Natural killer cell (primary cell): ENCODE measurements around the gene FAP. TPM values are rescaled to one million over a fixed set of nuclear protein-coding genes. Genes with fewer than 3 reads are reported as not detected.

Experiments
- ATAC-seq, 3 donors: fragments of 150-1000 bp in 2 of 3; fragments of 200-7000 bp in 1 of 3; cut with Tn5 transposase; 1 replicate in 1 of 3; 2 replicates in 2 of 3; pipeline ENCODE4 v1.10.0; 2021; ENCODE audit warnings: mild to moderate bottlenecking in 2 of 3, moderate library complexity in 2 of 3
- DNase-seq, 2 donors: peaks; one replicate each; pipeline versions ENCODE4 v3.0.0 to v3.0.0-alpha.2; 2013 to 2021; ENCODE audit warnings: mixed read lengths in 1 of 2
- H3K27ac ChIP-seq: one replicate; pipeline ENCODE4 v1.5.1; 2013; ENCODE audit warnings: mild to moderate bottlenecking, low read length
- H3K27me3 ChIP-seq: one replicate; pipeline ENCODE4 v1.6.1; 2013; ENCODE audit warnings: low read length; ENCODE audit not compliant: control insufficient read depth, insufficient read depth
- H3K36me3 ChIP-seq: one replicate; pipeline ENCODE4 v1.6.1; 2013; ENCODE audit warnings: low read length; ENCODE audit not compliant: control insufficient read depth, insufficient read depth
- H3K4me1 ChIP-seq: one replicate; pipeline ENCODE4 v1.6.1; 2013; ENCODE audit warnings: low read length; ENCODE audit not compliant: control insufficient read depth, insufficient read depth
- H3K4me3 ChIP-seq: one replicate; pipeline ENCODE4 v1.5.1; 2013; ENCODE audit warnings: low read length
- H3K9me3 ChIP-seq: one replicate; pipeline ENCODE4 v1.6.1; 2013; ENCODE audit warnings: low read length; ENCODE audit not compliant: control insufficient read depth, insufficient read depth
- H3K27ac Mint-ChIP-seq, 2 donors: one replicate each; pipeline ENCODE4 v1.8.0; 2022; ENCODE audit warnings: mild to moderate bottlenecking in 2 of 2, mixed read lengths in 2 of 2, moderate library complexity in 1 of 2
- H3K27me3 Mint-ChIP-seq, 2 donors: one replicate each; pipeline ENCODE4 v1.8.0; 2022; ENCODE audit warnings: low read depth in 2 of 2, mixed read lengths in 2 of 2
- H3K36me3 Mint-ChIP-seq: one replicate; pipeline ENCODE4 v1.8.0; 2022; ENCODE audit warnings: mixed read lengths
- H3K4me1 Mint-ChIP-seq, 2 donors: one replicate each; pipeline ENCODE4 v1.8.0; 2022; ENCODE audit warnings: mixed read lengths in 2 of 2
- H3K4me3 Mint-ChIP-seq: one replicate; pipeline ENCODE4 v1.8.0; 2022; ENCODE audit warnings: mild to moderate bottlenecking, moderate library complexity, mixed read lengths
- H3K9me3 Mint-ChIP-seq, 2 donors: one replicate each; pipeline ENCODE4 v1.8.0; 2022; ENCODE audit warnings: mixed read lengths in 2 of 2
- WGBS: methylation state at CpG from one replicate; pipeline ENCODE4 v1.1.7; 2013; ENCODE audit warnings: missing lambda C conversion rate; ENCODE audit not compliant: insufficient coverage; 5-methylcytosine and 5-hydroxymethylcytosine counted together
- intact Hi-C: fragments of 100-400 bp; cut with micrococcal nuclease; formaldehyde crosslinking; loops from one replicate; pipeline ENCODE4 v1.14.2; 2022
- total RNA-seq, 4 donors: library from RNA; stranded (reverse); fragments of 120-200 nt in 1 of 4; gene quantifications; one replicate each; pipeline versions ENCODE4 v1.2.3 to v1.2.4, GENCODE V29; 2013 to 2022
- TF ChIP-seq, protein P1 (sequence below): fragments of 200-600 bp; IDR thresholded peaks from one replicate; pipeline ENCODE4 v1.8.0; 2022; ENCODE audit warnings: antibody characterized with exemption

FAP gene
- total RNA-seq, 3 donors from 2014 or later (not counting 1 experiment from before 2014, with no cell fraction given) = not detected

DNA sequence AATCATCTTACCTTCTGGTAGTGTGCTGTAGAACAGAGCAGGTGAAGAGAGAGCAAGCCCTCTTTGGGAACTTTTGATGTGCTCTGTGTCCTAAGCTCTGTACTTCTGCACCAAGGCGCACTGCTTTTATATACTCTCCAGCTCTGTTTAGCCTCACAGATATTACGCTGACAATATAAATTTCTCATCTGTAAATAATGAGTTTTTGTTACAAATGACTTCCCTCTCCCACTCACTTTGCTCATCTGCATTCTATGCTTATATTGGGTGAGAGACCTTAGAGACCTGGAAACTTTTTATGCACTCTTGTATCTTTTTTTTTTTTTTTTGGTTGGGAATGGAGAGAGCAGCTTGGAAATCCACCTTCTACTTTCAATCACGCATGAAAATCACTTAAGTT is 91.1 kb downstream of the FAP start, which contains the start of gene GCG:
Gene GCG (minus strand): TSS at position 101 of the 400 bp plus-strand sequence. CDS start 3,069 bp downstream, outside the sequence.
- Histone ChIP-seq H3K4me1 (no peaks in the 10 kb centered on the region), H3K36me3 (no peaks in the 10 kb centered on the region), H3K4me3 (no peak within 1 kb of the TSS), H3K27me3 (peaks cover 11% of the 10 kb centered on the region), H3K9me3 (no peaks in the 10 kb centered on the region), H3K27ac (no peak within 1 kb of the TSS)
- H3K9me3 Mint-ChIP-seq = no peaks in the 10 kb centered on the region
- no peak for ATAC-seq
- H3K36me3 Mint-ChIP-seq = no peaks in the 10 kb centered on the region
- peaks cover 6% of the 10 kb centered on the region in 2 donors for H3K4me1 Mint-ChIP-seq
- H3K27me3 Mint-ChIP-seq = peaks cover 19 to 53% of the 10 kb centered on the region in 2 donors
- no peak within 1 kb of the TSS for H3K27ac Mint-ChIP-seq
- 94% methylated on average over 2 of the region's 3 CpGs for WGBS
- TF ChIP-seq, protein P1, sequence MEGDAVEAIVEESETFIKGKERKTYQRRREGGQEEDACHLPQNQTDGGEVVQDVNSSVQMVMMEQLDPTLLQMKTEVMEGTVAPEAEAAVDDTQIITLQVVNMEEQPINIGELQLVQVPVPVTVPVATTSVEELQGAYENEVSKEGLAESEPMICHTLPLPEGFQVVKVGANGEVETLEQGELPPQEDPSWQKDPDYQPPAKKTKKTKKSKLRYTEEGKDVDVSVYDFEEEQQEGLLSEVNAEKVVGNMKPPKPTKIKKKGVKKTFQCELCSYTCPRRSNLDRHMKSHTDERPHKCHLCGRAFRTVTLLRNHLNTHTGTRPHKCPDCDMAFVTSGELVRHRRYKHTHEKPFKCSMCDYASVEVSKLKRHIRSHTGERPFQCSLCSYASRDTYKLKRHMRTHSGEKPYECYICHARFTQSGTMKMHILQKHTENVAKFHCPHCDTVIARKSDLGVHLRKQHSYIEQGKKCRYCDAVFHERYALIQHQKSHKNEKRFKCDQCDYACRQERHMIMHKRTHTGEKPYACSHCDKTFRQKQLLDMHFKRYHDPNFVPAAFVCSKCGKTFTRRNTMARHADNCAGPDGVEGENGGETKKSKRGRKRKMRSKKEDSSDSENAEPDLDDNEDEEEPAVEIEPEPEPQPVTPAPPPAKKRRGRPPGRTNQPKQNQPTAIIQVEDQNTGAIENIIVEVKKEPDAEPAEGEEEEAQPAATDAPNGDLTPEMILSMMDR = no peak
- intact Hi-C loops = no loop called here
- no peak for DNase-seq
- no peak within 1 kb of the TSS for H3K4me3 Mint-ChIP-seq

DNA sequence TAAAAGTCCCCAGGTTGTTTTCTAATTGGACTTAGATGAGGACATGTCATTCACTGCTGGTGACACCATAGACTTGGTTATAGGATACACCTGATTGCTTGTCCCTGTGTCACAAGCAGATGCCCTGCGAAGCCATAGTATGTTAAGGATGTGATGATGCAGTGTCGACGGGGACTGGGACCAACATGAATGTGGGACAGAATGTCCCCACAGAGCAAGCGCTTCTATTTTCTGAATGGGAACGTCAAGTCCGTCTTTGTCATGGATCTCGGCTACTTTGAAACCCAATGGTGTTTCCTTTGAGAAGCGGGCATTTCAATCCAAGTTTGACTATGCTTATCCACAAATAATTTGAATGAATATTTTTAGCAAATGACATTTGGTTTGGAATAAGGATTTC is 93.3 kb downstream of the FAP start:
- DNase-seq (no peak), ATAC-seq (no peak)
- WGBS = 91% methylated on average over 7 of the region's 8 CpGs
- Histone ChIP-seq H3K4me3 (no peak overlapping the region), H3K27me3 (peaks cover 11% of the 10 kb centered on the region), H3K27ac (no peak overlapping the region), H3K36me3 (no peaks in the 10 kb centered on the region), H3K4me1 (no peaks in the 10 kb centered on the region), H3K9me3 (no peaks in the 10 kb centered on the region)
- no peak overlapping the region for H3K4me3 Mint-ChIP-seq
- no peaks in the 10 kb centered on the region for H3K9me3 Mint-ChIP-seq
- H3K27me3 Mint-ChIP-seq = peaks cover 28 to 54% of the 10 kb centered on the region in 2 donors
- TF ChIP-seq, protein P1 = no peak
- intact Hi-C loops = no loop called here
- no peak overlapping the region for H3K27ac Mint-ChIP-seq
- peaks cover 6% of the 10 kb centered on the region in 2 donors for H3K4me1 Mint-ChIP-seq
- no peaks in the 10 kb centered on the region for H3K36me3 Mint-ChIP-seq

DNA sequence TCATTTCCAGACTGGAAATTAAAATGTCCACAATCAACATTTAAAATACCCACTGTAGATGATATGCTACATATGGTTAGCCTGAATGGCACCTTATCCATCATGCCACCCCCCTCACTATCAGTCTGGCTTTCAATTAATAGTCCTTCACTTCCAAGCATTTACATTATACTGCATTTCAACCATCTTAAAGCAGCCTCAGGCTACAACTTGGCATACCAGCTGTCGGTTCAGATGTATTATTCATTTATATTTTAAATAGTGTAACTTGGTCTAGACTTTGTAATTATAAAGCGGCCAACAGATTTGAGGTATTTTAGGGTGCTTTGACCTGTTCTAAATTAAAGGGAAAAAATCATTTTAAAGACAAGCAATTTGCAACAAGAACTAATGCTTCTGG is 93.8 kb downstream of the FAP start:
- Histone ChIP-seq H3K4me3 (no peak overlapping the region), H3K4me1 (no peaks in the 10 kb centered on the region), H3K27ac (no peak overlapping the region), H3K27me3 (peaks cover 11% of the 10 kb centered on the region), H3K36me3 (no peaks in the 10 kb centered on the region), H3K9me3 (no peaks in the 10 kb centered on the region)
- Mint-ChIP-seq H3K27me3 (peaks cover 23 to 50% of the 10 kb centered on the region in 2 donors), H3K9me3 (no peaks in the 10 kb centered on the region), H3K4me1 (peaks cover 6% of the 10 kb centered on the region in 2 donors), H3K27ac (no peak overlapping the region), H3K4me3 (no peak overlapping the region), H3K36me3 (no peaks in the 10 kb centered on the region)
- TF ChIP-seq, protein P1 = no peak
- no peak for DNase-seq
- ATAC-seq = no peak
- intact Hi-C loops = no loop called here
- WGBS = no CpG with 5 or more reads among the region's 2 CpGs

DNA sequence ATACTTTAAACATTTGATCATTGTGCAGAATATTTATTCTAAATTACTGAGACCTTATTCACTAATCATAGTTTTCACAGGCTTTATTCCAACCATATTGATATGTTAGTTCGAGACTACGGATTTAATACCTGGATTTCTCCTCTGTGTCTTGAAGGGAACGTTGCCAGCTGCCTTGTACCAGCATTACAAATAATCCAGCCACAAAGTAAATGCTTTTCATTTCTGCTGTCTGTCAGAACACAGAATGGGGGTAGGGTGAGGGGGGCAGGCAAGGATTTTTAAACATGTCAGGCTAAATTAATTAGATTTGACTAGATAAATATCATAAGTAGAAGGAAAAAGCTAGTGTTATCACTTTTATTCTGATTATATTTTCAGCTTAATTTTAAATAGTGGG is 94.3 kb downstream of the FAP start:
- no peak for ATAC-seq
- H3K27ac Mint-ChIP-seq = no peak overlapping the region
- H3K36me3 ChIP-seq = no peaks in the 10 kb centered on the region
- DNase-seq = no peak
- peaks cover 10% of the 10 kb centered on the region for H3K27me3 ChIP-seq
- no peaks in the 10 kb centered on the region for H3K9me3 Mint-ChIP-seq
- no peak overlapping the region for H3K4me3 Mint-ChIP-seq
- no peaks in the 10 kb centered on the region for H3K36me3 Mint-ChIP-seq
- H3K4me1 ChIP-seq = no peaks in the 10 kb centered on the region
- no peak overlapping the region for H3K4me3 ChIP-seq
- WGBS = 100% methylated on average over 2 of the region's 3 CpGs
- intact Hi-C loops = no loop called here
- H3K9me3 ChIP-seq = no peaks in the 10 kb centered on the region
- H3K4me1 Mint-ChIP-seq = peaks cover 4% of the 10 kb centered on the region in 2 donors
- TF ChIP-seq, protein P1 = no peak
- H3K27ac ChIP-seq = no peak overlapping the region
- peaks cover 23 to 45% of the 10 kb centered on the region in 2 donors for H3K27me3 Mint-ChIP-seq
